Ishikawa (cell line): Measurements from ENCODE around the gene CDC5L.

ENCODE experiments used
- EGR1 ChIP-seq: IDR thresholded peaks from 2 replicates; pipeline ENCODE4 v1.6.1; 2012
- ZBTB7A ChIP-seq: IDR thresholded peaks from 2 replicates; pipeline ENCODE4 v1.6.1; 2012; ENCODE audit warnings: low read depth

DNA sequence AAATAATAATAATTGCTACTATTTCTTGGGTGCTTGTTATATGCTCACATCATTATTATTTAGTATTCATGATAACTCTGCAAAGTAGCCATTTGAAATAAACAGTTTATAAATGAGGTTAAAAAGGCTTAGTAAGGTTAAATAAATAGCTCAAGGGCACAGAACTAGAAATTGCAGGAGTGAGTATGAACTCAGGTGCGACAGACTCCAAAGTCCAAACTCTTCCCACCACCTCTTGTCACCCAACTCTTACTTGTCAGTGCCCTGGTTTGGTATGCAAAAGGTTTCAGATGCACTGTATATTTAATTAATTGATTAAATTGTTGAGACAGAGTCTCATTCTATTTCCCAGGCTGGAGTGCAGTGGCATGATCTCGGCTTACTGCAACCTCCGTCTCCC, 20.7 kb upstream of the CDC5L start:
- no peak for TF ChIP-seq ZBTB7A
- TF ChIP-seq EGR1: no peak
